ENCODE measurements around the gene FLVCR2.
"Not testable (repeated sequence)": the region's sequence is repeated elsewhere in the genome, so short reads cannot be mapped to it uniquely, and the experiment has no call there.

FLVCR2 gene

DNA sequence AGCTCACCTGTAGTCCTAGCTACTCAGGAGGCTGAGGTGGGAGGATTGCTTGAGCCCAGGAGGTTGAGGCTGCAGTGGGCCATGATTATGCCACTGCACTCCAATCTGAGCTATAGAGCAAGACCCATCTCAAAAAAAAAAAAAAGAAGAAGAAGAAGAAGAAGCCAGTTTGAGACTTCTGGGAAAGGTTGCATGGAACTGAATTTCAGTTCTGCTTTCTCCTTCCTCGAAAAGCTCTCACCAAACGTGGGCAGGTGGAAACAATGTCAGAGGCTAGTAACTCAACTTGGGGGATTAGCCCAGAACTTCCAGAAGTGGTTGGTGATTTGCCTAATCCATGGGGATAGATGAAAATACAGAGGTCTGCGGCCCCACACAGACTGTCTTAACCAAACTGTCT, 18.7 kb downstream of the FLVCR2 start:
- DNase-seq = no peak

DNA sequence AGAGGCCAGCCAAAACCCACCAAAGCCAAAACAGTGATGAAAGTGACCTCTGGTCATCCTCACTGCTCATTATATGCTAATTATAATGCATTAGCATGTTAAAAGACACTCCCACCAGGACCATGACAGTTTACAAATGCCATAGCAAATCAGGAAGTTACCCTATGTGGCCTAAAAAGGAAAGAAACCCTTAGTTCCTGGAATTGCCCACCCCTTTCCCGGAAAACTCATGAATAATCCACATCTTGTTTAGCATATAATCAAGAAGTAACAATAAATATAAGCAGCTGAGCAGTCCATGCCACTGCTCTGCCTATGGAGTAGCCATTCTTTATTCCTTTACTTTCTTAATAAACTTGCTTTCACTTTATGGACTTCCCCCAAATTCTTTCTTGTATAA, 21.7 kb downstream of the FLVCR2 start:
- DNase-seq = not testable (repeated sequence)

DNA sequence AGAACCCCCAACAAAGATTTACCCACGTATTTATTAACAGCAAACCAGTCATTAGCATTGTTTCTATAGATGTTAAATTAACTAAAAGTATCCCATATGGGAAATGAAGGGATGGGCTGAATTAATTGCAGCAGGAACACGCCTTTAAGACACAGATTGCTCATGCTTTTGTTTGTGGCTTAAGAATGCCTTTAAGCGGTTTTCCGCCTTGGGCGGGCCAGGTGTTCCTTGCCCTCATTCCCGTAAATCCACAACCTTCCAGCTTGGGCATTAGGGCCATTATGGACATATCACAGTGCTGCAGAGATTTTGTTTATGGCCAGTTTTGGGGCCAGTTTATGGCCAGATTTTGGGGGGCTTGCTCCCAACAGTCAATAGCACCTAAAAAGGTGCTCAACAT, 22.6 kb downstream of the FLVCR2 start:
- DNase-seq = not testable (repeated sequence)

DNA sequence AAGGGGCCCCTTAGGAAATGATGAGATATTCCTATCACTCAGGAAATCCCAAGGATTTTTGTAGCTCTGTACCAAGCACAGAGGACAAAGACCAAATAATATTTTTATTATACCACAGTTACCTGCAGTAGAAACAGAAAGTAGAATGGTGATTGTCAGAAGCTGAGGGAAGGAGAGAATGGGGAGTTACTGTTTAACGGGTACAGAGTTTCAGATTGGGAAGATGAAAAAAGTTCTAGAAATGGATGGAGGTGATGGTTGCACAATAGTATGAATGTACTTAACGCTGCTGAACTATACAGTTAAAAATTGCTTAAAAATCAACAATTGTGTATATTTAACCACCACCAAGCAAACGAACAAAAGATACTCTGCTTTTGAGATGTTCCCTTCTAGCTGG, 24.1 kb downstream of the FLVCR2 start:
- DNase-seq = no peak

DNA sequence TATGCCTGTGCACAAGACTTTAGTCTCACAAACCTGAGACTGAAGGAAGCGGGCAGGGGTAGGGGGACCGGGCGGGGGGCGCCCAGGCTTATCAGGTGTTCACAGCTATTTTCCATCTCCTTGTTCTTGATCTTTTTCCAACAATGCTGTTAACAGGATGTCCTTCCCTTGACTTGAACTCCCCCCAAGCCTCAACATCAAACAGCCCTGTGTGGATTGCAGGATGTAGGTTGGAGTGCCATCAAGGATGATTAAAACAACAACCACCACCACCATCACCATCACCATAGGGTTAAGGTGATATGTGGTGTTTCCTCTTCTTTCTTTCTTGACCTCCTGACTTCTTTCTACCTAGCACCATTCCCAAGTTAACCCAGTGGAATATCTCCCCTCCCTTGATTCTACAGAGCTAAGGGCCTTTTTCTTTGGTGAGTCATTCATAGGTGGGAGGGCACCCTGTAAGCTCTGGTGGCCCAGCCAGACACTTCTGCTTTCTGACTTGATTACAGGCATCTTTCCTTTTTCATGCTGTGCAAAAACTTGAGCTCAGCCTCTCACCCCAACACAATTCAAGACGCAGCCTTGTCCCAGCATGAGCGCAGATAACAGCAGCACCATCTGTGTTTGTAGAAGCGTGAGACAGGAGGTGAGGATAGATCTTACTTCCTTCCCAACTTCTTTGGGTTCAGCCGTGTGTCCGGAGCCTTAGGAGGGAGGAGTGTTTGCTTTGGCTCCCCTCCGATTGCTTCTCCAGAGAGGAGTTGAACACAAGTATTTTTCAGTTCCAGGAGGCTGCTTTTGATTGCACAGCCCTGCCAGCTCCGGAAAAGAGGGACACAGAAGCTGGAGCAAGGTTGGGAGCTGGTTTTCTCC, 26.8 kb downstream of the FLVCR2 start:
- no peak for DNase-seq

DNA sequence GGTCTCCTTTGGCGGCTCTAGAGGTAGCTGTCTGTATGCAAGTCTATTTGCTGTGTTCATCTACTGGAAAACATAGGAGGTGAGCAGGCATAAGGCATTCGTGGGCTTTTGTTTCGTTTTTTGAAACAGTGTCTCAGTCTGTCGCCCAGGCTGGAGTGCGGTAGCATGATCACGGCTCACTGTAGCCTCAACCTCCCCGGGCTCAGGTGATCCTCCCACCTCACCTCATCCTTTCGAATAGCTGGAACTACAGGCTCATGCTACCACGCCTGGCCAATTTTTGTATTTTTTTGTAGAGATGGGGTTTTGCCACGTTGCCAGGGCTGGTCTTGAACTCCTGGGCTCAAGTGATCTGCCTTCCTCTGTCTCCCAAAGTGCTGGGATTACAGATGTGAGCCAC, 27.5 kb downstream of the FLVCR2 start:
- DNase-seq = no peak

DNA sequence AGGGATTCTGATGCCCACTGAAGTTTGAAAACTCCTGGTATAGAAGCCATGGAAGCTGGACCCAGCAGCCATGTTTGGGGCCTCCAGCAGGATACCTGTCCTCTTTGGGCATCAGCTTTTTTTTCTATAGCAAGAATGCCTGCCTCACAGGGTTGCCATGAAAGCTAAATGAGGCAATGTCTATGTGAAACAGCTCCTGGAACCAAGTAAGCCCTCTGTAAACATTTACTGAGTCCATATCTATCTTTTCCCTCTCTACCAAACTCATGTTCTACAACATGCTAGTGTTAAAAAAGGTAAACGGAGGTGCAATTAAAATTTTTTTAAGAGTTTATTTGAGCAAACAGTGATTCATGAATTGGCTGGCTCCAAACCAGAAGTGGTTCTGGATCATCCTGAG, 28.6 kb downstream of the FLVCR2 start:
- no peak for DNase-seq

DNA sequence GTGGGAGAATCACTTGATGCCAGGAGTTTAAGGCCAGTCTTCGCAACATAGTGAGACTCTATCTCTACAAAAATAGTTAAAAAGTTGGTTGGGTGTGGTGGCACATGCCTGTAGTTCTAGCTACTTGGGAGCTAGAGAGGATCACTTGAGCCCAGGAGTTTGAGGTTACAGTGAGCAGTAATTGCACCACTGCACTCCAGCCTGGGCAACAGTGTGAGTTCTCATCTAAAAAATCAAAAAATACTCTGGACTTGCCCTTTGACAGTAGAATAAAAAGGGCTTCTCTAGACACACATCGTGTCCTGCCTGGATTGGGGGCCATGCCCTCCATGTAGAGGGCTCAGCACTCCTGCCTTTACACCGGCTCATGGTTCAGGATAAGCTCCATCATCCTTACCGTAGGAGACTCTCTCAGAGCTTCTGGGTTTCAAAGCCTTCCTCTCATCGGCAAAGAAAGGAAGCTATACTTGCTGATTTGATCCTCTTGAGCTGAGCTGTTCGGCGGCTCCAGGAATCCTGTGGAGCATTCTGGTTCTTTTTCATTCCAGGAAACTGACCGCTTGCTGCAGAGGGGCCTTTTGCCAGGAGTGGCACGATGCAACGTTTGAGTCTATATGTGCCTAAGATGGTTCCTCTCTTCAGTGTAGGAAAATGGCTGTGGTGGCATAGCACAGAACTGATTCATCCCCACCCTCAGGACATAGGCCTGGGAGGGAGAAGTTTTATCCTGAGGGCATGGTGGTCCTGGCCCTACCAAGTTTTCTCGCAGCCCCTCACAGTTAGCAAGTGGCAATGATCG, 29.6 kb downstream of the FLVCR2 start:
- no peak for DNase-seq

DNA sequence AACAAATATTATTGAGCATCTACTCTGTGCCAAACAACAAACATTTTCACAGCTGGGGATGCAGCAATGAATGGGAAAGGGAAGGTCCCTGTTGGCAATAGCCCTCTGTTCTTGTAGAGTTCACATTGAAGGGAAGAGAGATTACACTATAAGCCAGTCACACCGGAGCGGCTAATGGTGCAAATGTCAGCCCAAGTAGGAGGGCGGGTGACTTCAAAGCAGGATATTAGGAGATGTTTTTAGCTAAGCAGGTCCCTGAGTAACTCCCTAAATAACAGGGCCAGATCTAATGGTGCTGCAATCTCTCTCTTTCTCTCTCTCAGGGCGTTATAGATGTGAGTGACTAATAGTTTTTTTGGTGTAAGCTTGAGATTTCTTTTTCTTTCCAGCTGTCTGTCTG, 30.7 kb downstream of the FLVCR2 start:
- DNase-seq = no peak

DNA sequence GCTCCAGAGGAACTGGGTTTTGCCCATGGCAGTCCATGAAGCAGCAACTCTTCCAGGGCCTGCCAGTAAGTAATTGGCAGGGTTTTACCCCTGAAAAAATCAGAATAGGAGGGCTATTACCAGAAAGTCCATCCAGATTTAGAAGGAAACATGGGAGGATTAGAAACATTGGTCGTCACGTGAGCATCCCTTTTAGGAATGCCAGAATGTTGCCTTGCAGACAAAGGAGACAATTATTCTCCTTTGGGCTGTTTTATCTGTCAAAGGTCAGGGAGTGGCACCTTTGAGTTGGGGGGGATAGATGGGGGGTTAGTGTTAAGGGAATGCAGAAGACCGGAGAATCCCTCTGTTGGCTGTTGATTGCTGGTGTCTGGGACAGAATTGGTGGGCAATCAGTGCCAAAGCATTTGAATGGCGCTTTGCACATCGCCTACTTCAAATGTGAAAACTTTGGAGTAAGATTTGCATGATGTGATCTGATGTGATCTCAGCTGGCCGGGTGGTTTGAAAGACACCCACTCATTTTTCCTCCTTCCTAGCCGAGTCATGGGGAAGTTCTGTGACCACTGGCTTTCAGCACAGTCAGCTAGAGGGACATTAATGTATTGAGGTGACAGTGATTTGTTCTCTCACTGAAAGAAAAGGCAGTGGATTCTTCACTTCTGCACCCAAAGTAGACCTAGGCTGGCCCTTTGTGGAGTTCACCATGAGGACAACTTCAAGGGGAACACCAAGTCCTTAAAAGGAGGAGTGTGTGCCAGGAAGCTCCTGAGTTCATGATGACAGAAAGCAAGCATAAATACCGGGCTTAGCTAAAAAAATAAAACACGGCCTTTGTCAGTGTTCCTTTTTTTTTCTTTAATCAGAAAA, 31.4 kb downstream of the FLVCR2 start:
- DNase-seq = no peak

DNA sequence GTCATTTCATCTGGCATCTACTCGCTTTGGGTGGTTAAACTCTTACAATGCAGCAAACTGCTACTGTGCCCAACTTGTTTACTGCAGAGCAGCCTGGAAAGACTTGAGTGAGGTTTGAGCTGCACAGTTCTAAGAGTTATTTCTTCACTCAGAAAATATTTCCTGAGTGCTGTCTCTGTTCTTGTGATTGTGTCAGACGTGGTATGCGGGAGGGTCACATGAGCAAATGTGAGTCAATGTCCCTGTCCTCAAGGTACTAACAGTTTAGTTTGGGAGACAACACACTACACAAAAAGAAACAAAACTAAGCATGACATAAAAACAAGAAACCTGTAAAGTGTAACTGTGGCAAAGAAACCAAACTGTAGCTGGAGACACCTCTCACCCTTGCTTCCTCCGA, 32.4 kb downstream of the FLVCR2 start:
- no peak for DNase-seq

DNA sequence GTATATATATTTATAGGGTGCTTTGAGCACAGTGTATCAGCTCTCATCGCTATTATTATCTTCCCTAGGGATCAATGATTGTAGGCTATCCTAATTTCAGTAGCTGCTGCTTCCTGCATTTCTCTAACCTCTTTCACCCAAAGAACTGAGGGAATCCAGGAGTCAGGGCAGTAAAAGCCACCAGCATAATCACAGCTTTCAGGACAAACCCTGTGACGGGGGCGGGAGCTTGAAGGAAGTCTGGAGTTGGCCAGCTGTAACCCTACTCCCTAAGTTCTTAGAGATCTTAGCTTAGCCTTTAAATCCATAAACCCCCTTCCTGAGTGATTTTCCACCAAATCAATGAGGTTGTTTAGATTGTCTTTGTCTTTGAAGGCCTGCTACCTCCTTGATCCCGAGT, 33.7 kb downstream of the FLVCR2 start:
- DNase-seq = no peak

DNA sequence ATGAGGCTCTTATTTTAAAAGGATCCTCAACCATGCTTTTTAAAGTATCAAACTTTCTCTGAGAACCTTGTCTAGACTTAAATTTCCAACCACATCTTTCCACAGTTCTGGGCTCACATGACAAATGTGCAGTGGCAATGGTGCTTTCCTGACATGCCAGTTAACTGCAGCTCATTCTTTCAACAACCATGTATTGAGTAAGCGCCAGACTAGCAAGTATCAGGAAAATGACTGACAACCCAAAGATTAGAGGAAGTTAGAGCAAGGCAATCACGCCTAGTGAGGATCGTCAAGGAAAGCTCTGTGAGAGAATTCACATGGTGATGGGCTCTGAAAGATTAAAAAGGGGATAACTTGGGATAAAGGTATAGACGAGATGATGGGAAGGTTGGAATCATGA, 35.8 kb downstream of the FLVCR2 start:
- DNase-seq = no peak

DNA sequence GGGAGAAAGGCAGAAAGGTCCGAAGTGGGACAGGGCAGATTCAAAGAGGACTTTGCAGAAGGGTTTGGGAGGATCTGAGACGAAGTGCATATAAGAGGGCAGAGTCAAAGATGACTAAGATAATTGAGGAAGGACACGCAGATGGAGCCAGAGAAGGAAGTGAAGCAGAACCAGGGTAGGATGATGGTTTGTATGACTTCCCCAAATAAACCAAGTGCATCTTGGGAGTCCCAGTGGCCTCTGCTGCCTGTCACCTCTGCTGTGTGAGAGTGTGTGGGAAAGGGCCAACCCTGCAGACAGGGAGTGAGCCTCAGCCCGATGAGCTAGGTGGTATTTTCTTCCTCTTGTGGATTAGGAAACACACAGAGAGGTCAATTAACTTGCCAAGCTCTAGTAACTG, 36.8 kb downstream of the FLVCR2 start:
- DNase-seq = no peak

DNA sequence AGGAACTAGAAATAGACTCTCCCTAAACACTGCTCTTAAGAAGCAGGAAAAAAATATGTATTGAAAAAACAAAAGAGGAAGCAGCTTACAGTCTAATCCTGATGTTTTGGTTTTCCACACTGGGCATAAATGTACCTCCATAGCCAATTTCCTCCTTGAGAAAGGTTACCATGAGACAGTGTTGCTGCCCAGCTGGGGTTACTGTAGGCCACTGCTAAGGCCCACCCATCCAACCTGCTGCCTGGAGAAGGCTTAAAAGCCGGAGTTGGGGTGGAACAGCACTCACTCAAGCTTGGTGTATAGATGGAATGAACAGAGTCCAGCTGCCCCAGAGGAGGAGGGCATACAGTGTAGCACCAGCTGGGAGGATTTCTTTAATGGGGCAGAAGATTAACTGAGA, 41.1 kb downstream of the FLVCR2 start:
- DNase-seq = no peak

DNA sequence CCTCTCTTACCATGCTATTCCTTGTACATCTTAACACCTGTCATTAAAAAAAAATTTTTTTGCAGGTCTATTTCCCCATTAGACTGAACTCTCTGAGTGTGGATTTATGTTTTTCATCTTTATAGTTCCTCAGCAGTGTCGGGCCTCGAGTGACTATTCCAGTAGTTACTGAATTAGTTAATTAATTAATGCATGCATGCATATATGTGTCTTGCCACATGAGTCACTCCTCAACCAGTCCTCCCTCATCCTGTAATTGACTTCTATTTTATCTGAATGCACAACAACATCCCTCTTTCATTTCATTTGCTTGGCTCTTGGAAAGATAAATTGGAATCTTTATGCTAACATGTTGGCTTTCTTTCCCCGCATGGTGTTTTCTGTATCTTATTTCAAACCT, 46.6 kb downstream of the FLVCR2 start:
- DNase-seq = no peak

DNA sequence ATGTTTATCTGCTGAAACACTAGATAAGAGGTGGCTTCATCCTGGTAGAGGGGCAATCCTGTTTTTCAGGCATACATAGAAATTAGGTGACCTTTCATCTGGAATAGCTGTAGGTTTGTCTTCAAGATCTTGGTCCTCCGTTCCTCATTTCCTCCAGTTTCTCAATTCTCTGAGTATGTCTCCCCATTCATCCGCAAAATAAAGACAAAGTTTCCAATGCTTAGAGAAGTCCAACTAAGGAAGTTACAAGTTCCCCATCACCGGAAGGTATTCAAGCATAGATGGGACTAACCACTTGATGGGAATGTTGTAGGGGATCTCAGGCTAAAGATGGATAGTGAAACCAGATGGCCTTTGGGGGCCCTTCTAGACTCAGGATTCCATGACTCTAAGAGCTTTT, 48.0 kb downstream of the FLVCR2 start:
- no peak for DNase-seq

DNA sequence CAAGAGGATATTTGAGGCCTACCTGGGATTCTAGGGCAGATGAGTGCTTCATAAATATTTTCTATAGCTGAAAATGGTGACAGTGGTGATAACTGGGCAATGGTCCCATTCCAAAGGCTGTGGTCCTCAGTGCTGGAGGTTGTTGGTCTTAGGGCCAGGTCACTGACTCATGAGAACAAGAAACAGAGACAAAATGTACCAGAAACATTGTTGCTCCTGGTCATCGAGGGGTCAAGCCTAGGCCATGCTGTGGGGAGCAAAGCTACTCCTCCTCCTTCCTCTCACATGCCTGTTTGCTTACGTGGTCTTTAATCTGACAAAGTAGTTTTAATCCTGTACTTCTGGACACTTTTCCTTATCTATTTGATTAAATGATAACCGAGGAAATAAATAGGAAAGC, 48.4 kb downstream of the FLVCR2 start:
- DNase-seq = no peak

DNA sequence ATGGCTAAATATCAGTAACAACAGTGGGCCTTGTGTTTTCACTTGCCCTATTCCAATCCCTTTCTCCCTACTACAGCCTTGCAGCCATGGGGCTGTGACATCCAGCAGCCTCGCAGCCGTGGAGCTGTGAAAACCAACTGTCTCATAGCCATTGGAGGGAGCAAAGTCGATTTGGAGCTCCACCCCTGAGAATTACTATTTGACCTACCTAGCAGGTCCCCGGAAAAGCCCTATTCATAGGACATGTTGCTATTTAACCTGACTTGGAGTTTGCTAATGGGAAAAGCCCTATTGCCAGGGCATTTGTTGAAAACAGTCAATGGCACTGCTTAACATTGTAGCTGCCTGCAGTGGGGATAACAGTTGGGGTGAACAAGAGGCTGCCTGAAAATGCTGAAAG, 49.0 kb downstream of the FLVCR2 start:
- no peak for DNase-seq

DNA sequence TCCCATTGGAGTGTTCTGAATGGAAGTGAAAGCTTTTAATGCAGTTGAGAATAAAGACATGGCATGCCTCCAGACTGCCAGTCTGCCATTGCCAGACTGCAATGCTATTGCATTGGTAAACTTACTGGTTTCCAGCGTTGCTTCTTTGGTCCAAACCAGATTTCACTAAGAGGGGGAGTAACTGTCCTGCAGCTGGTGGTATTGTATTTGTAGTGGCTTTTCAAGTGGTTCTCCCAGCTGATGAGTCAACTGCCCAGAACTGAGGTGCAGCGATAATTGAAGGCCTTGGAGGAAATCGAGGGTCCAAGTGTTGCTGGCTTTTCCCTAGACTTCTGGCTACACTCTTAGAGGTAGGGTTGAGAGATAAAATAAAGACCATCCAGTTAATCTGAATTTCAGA, 50.4 kb downstream of the FLVCR2 start:
- no peak for DNase-seq

DNA sequence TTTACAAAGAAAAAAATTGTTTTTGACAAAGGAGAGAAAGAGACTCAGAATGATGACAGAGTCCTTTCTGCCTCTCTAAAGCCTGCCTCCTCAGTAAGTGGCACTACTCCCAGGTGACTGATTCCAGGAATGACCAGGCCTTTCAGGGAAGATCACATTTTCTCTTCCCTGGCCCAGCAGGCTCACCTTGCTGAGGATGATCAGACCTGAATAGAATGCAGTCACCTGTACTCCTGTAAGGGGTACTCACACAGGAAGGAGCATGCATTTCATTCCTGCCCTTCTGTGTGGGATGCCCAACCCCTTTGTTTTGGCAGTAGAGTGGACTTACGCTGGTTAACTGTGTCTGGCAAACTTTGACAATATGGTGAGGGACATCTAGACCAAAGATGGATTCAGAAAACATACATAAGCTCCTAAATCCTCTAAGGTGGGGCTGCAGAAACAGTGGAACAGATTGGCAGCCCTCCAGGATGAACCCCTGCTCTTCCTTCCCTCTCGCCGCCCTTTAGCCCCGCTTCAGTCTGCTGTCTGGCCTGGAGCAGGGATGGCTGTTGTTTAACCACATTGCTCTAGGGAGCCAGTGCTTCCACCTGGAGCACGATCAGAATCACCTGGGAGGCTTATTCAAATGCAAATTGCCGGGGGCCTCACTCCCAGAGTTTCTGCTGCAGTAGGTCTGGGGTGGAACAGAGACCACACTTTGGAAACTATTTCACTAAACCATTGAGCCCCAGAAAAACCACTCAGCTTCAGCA, 52.5 kb downstream of the FLVCR2 start:
- no peak for DNase-seq

DNA sequence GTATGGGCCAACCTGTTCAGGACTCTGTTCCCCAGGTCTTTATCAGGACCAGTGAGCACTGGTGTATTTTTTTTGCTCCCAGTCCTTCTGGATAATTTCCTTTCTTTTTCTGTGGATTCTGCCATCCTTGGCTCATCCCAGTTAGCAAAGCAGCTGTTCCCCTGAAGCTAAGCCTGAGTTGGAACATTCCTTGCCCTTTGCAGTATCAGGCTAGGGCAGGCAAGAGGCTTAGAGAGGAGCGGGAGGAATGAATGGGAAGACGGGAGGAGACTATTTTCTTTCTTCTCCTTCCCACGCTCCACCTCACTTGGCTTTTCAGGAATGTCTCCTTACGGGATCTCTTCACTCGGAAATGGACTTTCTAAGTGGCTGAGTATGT, 53.0 kb downstream of the FLVCR2 start:
- no peak for DNase-seq

DNA sequence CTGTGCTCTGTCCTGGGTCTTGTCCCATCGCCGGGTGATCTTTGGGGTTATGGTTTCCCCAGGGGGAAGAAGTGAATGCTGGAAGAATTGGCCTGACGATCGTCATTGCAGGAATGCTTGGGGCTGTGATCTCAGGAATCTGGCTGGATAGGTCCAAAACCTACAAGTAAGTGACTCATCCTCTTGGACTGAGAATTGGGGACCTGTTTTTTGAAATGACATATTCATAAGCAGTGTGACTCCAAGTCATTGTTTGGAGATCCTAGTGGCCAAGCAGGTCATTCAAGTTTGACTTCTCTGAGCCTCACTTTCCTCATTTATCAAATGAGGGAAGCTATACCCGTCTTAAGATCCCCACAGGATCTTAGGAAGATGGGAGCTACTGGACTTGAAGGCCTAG, 56.4 kb downstream of the FLVCR2 start:
- DNase-seq = no peak
